CD4-positive, alpha-beta T cell treated with Interferon gamma for 1 hour (primary cell): ENCODE data around the gene SYT15B.
"Not testable (repeated sequence)": the region's sequence is repeated elsewhere in the genome, so short reads cannot be mapped to it uniquely, and the experiment has no call there.

Source experiments
- DNase-seq: peaks from one replicate; pipeline ENCODE4 v3.0.0-alpha.2; 2020

Gene SYT15B

DNA sequence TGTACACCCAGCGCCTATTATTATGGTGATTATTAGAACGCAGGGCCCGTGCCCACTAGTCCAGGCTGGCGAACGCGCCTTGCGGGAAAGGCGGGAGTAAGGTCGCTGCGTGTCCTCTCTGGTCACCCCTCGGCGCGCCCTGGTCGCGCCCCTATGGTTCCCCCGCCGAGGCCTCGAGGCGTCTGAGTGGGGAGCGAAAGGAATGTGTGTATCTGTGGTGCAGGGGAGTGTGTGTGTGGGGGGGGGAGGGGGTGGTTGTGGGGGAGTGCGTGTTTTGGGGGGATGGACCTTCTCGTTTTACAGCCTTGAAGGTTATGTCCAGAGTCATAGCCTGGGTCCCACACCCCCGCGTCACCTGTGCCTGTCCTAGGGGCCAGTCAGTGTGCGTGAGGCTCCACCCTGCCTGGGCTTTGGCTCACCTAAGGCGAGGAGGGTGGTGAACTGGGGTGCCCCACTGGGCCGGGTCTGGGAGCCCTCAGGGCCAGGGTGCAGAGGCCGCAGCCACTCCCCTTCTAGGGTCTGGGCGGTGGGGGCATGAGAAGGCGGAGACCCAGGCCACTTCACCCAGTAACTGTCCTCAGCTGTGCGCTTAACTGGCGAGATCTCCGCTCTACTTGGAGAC is at the start of gene SYT15B:
TSS of gene SYT15B (minus strand) at position 39 of the 622 bp plus-strand sequence. CDS start 952 bp downstream, outside the sequence.
- not testable (repeated sequence) for DNase-seq

- DNase-seq: not testable (repeated sequence)
These were observed 16.2 kb upstream of the SYT15B start for GRCh38 chr10:47779590-47779989.

DNA sequence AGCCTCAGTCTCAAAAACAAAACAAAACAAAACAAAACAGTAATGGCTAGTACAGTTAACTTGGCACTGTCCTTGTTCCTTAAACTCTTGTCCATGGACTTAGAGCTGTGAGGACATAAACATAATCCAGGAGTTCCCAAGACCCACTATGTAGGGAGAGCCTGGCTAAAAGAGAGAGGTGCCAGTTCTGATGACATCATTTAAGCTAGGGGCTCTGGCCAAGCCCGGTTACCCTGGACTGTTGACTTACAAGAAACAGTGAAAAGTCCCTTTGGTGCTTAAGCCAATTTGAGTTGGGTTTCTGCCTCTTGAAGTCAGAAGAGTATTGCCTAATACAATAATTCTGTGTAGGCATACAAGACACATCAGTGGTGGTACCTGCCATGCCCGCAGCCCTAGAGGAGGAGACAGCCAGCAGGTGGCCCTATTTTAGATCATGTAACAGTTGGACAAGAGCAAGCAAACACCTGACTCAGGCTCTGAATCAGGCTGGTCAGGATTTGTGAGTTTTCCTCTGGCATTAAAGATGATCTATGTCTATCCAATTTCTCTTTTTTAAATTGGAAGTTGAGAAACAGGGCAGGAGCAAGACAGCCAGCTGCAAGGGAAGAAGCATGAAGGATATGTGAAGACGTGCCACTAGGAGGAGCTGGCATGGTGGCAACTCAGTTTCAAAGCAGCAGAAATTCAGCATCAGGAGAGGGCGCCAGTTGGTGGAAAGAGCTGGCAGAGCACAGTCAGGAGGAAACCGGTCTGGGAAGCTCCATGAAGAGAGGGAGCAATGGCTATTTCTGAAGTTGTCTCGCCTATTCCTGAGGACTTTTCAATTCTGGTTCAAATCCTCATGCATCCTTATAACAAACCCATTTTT is 12.2 kb upstream of the SYT15B start:
- DNase-seq: not testable (repeated sequence)

DNA sequence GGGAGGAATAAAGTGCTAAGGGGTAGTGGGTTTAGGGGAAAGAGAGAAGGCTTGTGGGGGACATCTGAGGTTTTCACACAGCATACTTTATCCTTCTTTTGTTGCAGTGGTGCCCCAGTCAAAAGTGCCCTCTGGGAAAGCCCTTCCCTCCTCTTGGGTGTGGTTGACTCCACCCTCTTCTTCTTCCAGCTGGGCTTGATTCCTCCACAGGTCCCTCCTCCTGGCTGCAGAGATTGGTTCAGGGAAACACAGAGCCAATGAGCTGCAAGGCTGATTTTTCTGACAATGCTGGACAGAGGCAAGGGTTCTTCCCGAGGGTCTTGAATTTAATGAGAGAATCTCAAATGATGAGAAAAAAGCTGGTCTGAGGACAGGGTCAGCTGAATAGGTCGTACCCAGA is 7.4 kb upstream of the SYT15B start:
- DNase-seq: not testable (repeated sequence)

DNA sequence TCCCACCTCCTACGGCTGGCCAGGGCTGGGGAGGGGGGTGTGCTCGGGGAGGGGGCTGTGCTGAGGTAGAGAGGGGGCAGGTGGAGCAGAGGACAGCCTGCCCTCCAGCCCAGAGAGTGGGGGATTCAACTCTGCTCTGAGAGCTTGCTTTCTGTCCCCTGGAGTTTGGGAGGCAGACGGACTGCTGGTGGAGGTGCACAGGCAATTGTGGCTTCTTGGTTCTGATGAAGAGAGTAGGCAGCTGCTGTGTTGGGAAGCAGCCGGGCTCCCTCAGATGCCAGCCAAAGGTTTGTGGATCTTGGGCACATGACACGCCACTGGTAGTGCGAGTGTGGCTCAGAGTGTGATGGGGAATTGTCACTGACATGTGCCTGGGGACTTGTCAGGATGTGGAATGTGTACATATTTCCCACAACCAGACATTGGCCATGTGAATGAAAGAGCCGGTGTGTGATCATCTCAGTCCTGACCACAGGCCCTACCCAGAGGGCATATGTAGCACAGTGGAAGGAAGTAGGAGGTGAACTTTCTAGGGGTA is 5.3 kb upstream of the SYT15B start:
- DNase-seq: not testable (repeated sequence)

GRCh38 chr10:47768085-47768484 is 4.7 kb upstream of the SYT15B start:
- DNase-seq: not testable (repeated sequence)

DNA sequence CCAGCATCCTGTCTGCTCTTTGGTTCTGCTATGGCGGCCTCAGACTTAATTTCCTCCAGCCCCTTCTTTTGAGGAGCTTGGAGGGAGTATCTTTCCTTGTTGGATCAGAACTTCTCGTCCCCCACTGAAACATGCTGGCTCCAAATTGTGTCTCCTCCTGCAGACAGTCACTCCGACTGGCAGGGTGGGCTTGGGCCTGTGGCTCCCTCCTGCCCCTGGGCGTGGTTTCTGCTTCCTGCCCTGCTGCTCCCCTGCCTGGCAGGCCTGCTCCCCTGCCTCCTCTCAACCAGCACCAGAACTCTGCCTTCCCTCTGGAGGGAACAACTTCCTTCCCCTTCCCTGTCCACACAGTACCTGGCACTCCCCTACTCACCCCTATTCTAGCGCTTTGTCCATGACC is 3.8 kb upstream of the SYT15B start:
- DNase-seq: not testable (repeated sequence)

- not testable (repeated sequence) for DNase-seq
These were observed 1.8 kb upstream of the SYT15B start for GRCh38 chr10:47765232-47765631.

DNA sequence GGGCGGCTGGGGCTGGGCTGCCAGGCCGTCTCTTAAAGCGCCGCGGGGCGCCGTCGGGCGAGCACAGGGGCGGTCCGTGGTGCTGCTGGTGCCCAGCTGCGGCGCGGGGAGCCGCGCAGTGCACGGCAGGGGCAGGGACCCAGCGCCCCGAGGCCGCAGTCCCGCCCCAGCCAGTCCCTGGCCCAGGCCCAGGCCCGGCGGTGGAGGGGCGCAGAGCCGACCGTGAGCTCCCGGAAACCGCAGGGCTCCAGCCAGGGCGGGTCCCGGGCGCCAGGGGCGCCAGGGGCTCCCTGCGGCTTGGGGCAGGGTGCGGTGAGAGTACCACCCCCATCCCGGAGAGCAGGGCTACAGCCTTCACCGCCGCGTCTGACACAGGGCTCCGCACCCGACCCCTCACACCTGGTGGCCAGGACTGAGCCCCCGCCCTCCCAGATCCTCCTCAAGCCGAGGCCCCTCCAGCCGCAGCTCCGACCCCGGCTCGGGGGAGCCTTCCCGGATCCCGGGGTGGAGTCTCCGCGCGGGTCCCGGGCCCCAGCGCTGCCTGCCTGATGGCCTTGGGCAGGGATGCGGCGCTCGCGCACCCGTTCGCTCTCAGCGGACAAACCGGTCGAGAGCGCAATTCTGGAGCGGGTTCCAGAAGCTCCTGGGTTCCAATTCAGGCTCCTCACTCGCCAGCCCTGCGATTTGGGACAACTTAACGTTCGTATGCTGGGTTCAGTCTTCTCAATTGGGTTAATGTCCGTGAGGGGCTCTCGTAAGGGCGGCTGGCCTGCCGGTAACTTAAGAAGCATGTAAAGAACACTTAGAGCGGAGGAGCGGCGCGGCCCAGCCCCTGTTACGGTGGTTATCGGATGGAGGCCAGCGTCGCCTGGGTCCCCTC is 478 bp downstream of the SYT15B start:
- not testable (repeated sequence) for DNase-seq

- DNase-seq: not testable (repeated sequence)
These were observed 4.5 kb downstream of the SYT15B start for GRCh38 chr10:47758855-47759254.

- DNase-seq: not testable (repeated sequence)
These were observed 7.2 kb downstream of the SYT15B start for GRCh38 chr10:47756169-47756568.

DNA sequence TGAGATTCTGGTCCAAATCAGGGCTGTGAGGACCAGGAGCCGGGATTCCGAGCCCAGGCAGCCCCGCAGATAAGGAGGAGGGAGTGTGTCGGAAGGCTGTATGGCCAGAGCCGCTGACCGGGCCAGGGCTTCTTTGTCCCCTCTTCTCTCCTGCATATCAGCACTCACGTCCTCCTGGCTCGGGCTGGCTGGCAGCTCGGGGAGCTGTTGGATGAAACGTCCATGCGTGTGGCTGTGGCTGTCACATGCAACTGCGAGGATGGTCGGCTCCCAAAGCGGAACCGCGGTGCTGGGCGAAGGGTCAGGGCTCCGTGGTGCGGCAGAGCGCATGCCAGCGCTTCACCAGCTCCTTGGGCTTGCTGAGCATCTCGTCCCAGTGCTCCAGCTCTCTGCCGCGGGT is 9.5 kb downstream of the SYT15B start:
- not testable (repeated sequence) for DNase-seq

DNA sequence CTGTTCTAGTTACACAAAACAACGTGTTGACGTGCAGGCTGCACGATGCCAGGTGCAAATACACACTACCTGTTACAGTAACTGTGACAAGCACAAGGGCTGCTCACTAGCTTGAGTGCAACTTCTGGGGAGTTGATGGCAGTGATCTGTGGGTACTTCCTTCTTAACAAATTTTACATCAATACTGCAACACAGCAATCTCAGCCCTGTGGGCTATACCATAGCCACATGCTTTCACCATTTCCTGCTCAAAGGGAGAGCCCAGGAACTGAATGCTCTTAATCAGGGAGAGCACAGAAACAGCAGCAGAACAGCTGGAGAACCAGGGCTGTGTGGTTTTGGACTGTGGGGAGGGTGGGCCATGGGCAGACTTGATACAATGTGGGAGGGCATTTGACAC is 10.2 kb downstream of the SYT15B start:
- DNase-seq: not testable (repeated sequence)

- not testable (repeated sequence) for DNase-seq
These were observed 11.6 kb downstream of the SYT15B start for GRCh38 chr10:47751821-47752220.

DNA sequence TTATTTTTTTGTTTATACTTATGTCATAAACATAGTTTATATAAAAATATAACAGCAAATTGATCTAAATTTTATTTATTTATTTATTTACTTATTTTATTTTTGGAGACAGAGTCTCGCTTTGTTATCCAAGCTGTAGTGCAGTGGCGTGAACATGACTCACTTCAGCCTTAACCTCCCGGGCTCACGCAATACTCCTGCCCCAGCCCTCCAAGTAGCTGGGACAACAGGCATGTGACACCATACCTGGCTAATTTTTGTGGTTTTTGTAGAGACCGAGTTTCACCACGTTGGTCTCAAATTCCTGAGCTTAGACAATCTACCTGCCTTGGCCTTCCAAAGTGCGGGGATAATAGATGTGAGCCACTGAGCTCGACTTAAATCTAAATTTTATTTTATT is 13.0 kb downstream of the SYT15B start:
- DNase-seq: not testable (repeated sequence)

- DNase-seq: not testable (repeated sequence)
These were observed 16.5 kb downstream of the SYT15B start for GRCh38 chr10:47746780-47747376.

- not testable (repeated sequence) for DNase-seq
These were observed 18.5 kb downstream of the SYT15B start for GRCh38 chr10:47744881-47745280.

DNA sequence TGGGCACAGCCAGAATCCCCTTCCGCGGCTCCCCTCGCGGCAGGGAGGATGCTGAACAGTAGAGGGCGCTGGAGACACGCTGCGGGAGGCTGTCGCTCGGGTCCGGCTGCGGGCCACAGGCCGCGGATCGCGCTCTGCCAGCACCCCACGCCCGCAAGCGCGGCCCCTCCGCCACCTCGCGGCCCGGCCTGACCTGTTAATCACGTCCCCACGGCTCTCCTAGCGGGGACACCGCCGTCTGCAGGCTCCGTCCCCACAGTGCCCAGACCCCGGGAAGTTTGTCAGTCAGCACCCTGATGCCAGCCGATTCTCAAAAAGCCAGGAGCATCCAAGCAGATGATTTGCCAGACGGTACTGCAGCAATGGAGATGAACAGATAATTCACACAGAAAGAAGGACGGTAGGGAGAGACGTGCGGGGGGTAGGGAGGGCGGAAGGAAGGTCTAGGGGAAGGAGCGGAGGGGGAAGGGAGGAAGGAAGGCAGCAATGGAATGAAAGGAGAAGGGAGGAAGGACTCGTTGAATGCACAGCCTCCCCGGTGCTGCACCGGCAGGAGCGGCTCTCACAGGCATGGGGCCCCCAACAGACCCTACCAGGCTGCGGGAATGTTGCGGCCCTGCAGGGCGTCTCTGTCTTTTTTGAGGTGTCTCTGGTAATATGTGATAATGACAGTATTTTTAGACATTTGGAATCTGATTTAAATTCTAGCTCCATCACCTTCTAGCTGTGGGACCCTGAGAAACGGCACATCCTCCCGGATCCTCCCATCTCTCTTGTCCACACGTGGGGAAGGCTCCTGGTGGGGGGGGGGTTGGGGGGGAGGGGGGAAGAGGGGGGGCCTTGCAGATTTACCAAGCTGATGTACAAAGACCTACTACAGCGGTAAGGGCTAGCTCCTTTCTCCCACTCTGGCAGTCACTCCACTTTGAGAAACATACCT is 19.5 kb downstream of the SYT15B start:
- peak; percentile 32 for DNase-seq

DNA sequence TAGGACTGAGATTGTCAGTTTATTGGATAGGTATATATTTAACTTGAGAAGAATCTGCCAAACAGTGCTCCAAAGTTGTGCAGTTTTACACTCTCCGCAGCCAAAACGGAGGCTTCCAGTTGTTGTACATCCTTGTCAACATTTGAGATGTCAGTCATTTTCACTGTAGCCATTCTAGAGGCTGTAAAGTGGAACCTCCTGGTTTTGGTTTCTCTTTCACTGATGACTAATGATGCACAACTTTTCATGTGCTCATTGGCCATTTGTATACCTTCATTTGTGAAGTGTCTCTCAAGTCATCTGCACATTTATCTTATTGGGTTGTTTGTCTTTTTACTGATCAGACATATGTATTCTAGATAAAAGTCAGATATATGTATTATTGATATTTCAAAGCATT is 22.5 kb downstream of the SYT15B start:
- DNase-seq: not testable (repeated sequence)

GRCh38 chr10:47730911-47731310 is 32.5 kb downstream of the SYT15B start:
- not testable (repeated sequence) for DNase-seq

DNA sequence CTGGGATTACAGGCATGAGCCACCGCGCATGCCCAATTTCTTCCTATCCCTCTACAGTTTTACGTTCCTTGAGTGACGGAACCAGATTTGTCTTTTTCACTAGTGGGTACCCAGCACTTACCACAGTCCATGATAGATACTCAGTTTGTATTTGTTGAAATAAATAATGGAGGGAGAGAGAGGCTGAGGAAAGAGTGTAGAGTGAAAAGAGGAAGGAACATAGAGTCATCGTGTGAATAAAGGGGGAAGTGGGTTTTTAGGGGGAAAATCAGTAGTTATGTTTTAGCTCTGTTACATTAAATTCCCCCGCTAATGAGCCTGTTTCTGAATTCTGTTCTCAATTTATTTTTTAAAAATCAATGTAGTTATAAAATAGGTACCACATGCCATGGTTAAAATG is 37.7 kb downstream of the SYT15B start:
- not testable (repeated sequence) for DNase-seq
